IPS DF 6.9 (cell line): ENCODE results near the gene STXBP2.

Experiments used
- DNase-seq: peaks from one replicate; pipeline ENCODE4 v3.0.0-alpha.2; 2013; ENCODE audit warnings: low read depth, low spot score
- H3K27ac ChIP-seq: one replicate; pipeline ENCODE4 v1.5.1; 2013; ENCODE audit warnings: low read length, control low read depth
- H3K27me3 ChIP-seq: 2 replicates; pipeline ENCODE4 v1.6.1; 2013; ENCODE audit warnings: mild to moderate bottlenecking, low read length; ENCODE audit not compliant: control insufficient read depth, insufficient read depth
- H3K36me3 ChIP-seq: 2 replicates; pipeline ENCODE4 v1.6.1; 2013; ENCODE audit warnings: low read length; ENCODE audit not compliant: control insufficient read depth, insufficient read depth
- H3K4me1 ChIP-seq: 2 replicates; pipeline ENCODE4 v1.6.1; 2013; ENCODE audit warnings: low read length; ENCODE audit not compliant: control insufficient read depth, insufficient read depth
- H3K4me3 ChIP-seq: 2 replicates; pipeline ENCODE4 v1.5.1; 2013; ENCODE audit warnings: mild to moderate bottlenecking, low read length
- H3K9me3 ChIP-seq: 2 replicates; pipeline ENCODE4 v1.6.1; 2013; ENCODE audit warnings: low read length, inconsistent platforms; ENCODE audit not compliant: control insufficient read depth, insufficient read depth
- WGBS: extraction: QIAGEN DNeasy Blood & Tissue Kit; methylation state at CpG from one replicate; pipeline ENCODE4 v1.1.7; 2013; ENCODE audit warnings: mixed read lengths, missing lambda C conversion rate; ENCODE audit not compliant: insufficient read length, insufficient coverage; 5-methylcytosine and 5-hydroxymethylcytosine counted together

STXBP2 gene

DNA sequence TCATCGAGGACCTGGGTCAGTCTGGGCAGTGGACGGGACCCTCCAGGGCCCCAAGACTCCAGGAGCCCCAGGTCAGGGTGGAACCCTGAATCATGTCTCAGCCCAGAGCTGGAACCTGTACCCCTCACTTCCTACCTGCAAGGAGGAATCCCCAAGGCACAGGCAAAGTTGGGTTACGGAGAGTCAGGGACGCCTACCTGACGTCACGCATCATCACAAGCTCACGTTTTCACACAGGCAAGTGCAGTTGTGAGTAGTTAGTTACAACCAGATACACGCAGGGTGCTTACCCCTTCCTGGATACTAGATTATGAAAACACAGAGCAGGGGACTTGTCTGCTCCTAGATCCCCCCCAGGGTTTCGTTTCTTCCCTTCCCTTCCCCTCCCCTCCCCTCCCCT, 33.9 kb downstream of the STXBP2 start:
- no peaks in the 10 kb centered on the region for H3K9me3 ChIP-seq
- no CpG with 5 or more reads among the region's 9 CpGs for WGBS
- H3K27me3 ChIP-seq = no peaks in the 10 kb centered on the region; the same call in 1 of the 2 replicates
- 0 out of 2 replicates have a peak, but pooled peaks cover 4% of the 10 kb centered on the region for H3K4me1 ChIP-seq
- H3K36me3 ChIP-seq = no peaks in the 10 kb centered on the region
- H3K27ac ChIP-seq = no peak overlapping the region
- H3K4me3 ChIP-seq = peak overlapping the region; percentile 70
- DNase-seq = no peak

DNA sequence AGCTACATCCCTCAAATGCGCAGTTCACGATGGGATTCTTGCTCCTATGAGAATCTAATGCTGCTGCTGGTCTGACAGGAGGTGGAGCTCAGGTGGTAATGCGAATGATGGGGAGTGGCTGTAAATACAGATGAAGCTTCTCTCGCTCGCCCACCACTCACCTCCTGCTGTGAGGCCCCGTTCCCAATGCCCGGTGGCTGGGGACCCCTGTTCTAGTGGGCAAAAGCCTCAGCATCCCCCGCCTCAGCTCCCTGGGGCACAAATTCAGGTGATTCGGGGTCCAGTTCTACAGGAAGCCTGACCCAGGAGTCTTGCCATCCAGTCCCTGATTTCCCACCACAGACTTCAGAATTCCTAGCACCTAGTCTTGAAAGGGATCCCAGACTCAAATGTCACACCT, 35.6 kb downstream of the STXBP2 start:
- no peaks in the 10 kb centered on the region; the same call in 1 of the 2 replicates for H3K27me3 ChIP-seq
- H3K27ac ChIP-seq = no peak overlapping the region
- H3K9me3 ChIP-seq = no peaks in the 10 kb centered on the region
- no peak for DNase-seq
- no peak overlapping the region for H3K4me3 ChIP-seq
- no peaks in the 10 kb centered on the region for H3K36me3 ChIP-seq
- WGBS = no CpG with 5 or more reads among the region's 9 CpGs
- H3K4me1 ChIP-seq = 0 out of 2 replicates have a peak, but pooled peaks cover 4% of the 10 kb centered on the region

DNA sequence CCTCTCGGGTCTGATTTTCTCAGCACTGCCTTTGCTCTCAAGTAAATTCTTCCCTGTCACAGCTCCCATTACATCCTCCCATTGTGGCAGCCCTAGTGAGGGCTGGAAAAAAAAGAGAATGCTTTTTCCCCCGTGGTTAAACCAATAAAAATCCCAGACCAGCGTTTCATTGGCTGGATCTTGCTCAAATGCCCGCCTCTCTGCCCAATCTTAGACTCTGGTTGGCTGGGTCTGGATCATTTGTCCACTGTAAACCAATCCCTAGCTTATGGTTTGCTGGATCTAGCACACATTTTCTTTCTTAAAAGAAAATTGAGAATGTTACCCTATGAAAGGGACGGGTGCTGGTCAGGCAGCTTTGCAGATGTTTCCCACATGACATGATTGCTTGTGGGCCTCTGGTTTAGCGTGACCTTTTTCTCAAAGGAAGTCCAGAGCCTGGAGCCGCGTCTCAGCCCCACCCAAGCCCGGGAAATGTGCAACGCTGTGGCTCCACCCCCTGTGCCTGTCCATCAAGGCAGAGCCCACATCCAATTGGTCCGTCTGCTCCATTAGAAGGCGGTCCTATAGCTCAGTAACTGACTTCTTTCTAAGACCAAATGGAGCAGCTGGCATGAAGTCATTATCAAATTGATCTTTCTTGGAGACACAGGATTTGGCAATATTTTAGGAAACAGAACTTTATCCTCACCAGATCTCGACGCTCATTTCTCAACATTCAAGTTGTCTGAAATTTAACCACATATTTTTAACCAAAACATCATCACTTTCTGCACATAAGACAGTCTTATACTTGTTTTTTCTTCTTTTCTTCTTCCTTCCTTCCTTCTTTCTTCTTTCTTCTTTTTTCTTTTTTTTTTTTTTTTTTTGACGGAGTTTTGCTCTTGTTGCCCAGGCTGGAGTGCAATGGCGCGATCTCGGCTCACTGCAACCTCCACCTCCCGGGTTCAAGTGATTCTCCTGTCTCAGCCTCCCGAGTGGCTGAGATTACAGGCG, 37.4 kb downstream of the STXBP2 start:
- Histone ChIP-seq H3K27ac (no peak overlapping the region), H3K4me1 (0 out of 2 replicates have a peak, but pooled peaks cover 4% of the 10 kb centered on the region), H3K36me3 (no peaks in the 10 kb centered on the region), H3K9me3 (no peaks in the 10 kb centered on the region), H3K4me3 (no peak overlapping the region), H3K27me3 (no peaks in the 10 kb centered on the region; the same call in 1 of the 2 replicates)
- no peak for DNase-seq
- WGBS = 100% methylated on average over 2 of the region's 21 CpGs

DNA sequence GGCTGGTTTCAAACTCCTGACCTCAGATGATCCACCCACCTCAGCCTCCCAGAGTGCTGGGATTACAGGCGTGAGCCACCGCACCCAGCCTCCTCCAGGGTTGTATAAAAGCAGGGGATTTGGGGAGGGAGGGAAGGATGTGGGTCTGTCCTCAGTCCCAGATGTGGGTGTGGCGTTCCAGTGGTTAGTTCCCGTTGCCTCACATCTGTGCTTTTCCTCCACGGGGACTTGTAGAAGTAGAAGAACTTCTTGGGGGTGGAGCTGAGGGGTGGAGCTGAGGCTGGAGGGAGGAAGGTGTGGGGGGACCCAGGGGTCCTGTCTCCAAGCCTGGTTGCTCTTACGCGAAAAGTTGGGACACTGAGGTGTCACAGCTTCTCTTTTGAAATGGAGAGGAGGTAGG, 39.5 kb downstream of the STXBP2 start:
- WGBS = no CpG with 5 or more reads among the region's 7 CpGs
- peaks cover 1% of the 10 kb centered on the region; the same call in 1 of the 2 replicates for H3K4me1 ChIP-seq
- H3K36me3 ChIP-seq = no peaks in the 10 kb centered on the region
- no peaks in the 10 kb centered on the region for H3K27me3 ChIP-seq
- no peak overlapping the region for H3K27ac ChIP-seq
- DNase-seq = no peak
- no peak overlapping the region for H3K4me3 ChIP-seq
- H3K9me3 ChIP-seq = no peaks in the 10 kb centered on the region

DNA sequence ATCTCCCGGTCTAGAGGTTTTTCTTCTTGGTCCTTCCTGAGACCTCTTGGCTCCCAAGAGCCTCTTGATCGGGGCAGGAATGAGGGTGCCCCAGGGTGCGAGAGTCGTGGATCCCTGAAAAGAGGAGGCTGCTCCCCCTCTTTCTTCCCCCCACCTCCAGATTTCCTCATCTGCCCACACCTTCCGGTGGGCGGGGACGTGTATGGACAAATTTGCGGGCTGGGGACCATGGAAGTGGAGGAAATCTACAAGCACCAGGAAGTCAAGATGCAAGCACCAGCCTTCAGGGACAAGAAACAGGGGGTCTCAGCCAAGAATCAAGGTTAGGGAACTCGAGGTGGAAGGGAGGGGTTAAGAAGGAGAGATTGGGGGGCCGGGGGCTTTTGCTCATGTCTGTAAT, 39.9 kb downstream of the STXBP2 start, which contains the start of gene MCEMP1:
Gene MCEMP1 (plus strand): TSS at position 237 of the 400 bp plus-strand sequence. CDS start 31 bp downstream, at position 268.
- H3K4me1 ChIP-seq = peaks cover 2% of the 10 kb centered on the region
- DNase-seq = no peak
- H3K4me3 ChIP-seq = no peak within 1 kb of the TSS
- H3K9me3 ChIP-seq = no peaks in the 10 kb centered on the region
- H3K36me3 ChIP-seq = no peaks in the 10 kb centered on the region
- no peaks in the 10 kb centered on the region for H3K27me3 ChIP-seq
- no peak within 1 kb of the TSS for H3K27ac ChIP-seq
- WGBS = no CpG with 5 or more reads among the region's 10 CpGs

DNA sequence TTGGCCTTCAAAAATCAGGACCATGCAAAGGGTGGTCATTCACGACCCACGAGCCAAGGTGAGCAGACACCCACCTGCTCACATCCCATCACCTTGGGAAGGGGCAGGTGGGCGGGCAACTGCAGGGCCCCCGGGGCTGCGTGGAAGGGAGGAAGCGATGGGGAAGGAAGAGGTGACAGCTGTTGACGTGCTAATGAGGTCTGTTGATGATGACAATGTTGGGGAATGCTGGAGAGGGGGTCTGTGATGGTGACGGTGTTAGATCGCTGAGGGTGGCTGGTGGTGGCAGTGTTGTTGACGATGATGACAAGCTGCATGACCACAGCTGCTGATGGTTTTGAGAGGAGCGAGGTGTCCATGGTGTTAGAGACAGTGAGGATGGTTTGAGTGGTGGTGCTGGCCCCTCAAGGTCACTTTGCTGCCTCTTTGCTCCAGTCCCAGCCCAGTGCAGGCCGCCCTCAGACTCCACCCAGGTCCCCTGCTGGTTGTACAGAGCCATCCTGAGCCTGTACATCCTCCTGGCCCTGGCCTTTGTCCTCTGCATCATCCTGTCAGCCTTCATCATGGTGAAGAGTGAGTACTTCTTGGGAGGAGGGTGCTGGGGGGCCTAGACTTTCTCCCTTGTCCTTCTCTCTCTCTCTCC, 40.9 kb downstream of the STXBP2 start:
- no peaks in the 10 kb centered on the region for H3K27me3 ChIP-seq
- H3K27ac ChIP-seq = no peak overlapping the region
- H3K4me3 ChIP-seq = no peak overlapping the region
- DNase-seq = no peak
- H3K9me3 ChIP-seq = no peaks in the 10 kb centered on the region
- H3K4me1 ChIP-seq = peaks cover 6% of the 10 kb centered on the region
- WGBS = no CpG with 5 or more reads among the region's 12 CpGs
- peaks cover 8% of the 10 kb centered on the region for H3K36me3 ChIP-seq

DNA sequence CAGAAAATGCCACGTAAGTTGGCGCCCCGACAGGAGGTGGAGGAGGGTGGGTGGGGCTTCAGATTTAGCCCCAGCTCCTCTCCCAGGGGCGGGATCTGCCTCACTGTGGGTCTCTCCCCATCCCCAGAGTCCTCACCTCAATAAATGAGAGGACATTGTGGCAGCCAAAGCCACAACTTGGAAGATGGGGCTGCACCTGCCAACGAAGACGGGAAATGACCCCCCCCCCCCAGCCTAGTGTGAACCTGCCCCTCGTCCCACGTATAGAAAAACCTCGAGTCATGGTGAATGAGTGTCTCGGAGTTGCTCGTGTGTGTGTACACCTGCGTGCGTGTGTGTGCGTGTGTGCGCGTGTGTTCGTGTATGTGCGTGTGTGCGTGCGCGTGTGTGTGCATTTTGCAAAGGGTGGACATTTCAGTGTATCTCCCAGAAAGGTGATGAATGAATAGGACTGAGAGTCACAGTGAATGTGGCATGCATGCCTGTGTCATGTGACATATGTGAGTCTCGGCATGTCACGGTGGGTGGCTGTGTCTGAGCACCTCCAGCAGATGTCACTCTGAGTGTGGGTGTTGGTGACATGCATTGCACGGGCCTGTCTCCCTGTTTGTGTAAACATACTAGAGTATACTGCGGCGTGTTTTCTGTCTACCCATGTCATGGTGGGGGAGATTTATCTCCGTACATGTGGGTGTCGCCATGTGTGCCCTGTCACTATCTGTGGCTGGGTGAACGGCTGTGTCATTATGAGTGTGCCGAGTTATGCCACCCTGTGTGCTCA, 42.3 kb downstream of the STXBP2 start:
- peaks cover 9% of the 10 kb centered on the region for H3K36me3 ChIP-seq
- no peak overlapping the region for H3K4me3 ChIP-seq
- H3K27ac ChIP-seq = no peak overlapping the region
- H3K4me1 ChIP-seq = peaks cover 6% of the 10 kb centered on the region
- WGBS = 100% methylated on average over 6 of the region's 30 CpGs
- no peaks in the 10 kb centered on the region for H3K27me3 ChIP-seq
- H3K9me3 ChIP-seq = no peaks in the 10 kb centered on the region
- no peak for DNase-seq

DNA sequence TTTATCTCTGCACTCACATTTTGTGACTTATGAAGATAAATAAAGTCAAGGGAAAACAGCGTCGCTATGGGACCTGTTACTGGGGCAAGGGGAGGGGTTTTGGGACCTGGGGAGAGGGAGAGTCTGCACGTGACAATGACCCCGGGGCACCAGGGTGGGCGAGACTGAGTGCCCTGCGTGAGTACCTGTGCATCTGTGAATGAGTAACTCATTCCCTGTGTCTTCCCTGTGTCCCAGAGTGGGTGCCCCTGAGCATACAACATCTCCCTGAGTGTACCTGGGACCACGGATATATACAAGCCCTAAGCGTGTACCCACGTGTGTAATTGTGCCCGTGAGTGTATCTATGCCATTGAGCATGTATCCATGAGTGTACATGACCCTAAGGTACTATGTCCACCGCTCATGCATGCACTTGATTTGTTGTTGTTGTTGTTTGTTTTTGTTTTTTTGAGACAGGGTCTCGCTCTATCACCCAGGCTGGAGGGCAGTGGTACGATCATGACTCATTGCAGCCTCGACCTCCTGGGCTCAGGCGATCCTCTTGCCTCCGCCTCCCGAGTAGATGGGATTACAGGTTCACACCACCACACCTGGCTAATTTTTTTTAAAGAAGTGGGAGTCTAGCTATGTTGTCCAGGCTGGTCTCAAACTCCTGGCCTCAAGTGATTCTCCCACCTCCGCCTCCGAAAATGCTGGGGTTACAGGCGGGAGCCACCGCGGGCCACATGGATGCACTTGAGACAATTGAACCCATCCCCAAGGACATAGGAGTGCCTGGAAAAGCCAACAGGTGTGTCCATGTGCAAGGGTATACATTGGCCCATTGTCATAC, 43.1 kb downstream of the STXBP2 start:
- H3K4me1 ChIP-seq = peaks cover 6% of the 10 kb centered on the region
- H3K4me3 ChIP-seq = peak overlapping the region; percentile 87; the same call in 1 of the 2 replicates
- no peaks in the 10 kb centered on the region for H3K9me3 ChIP-seq
- H3K27ac ChIP-seq = no peak overlapping the region
- no peak for DNase-seq
- WGBS = no CpG with 5 or more reads among the region's 22 CpGs
- H3K27me3 ChIP-seq = no peaks in the 10 kb centered on the region
- H3K36me3 ChIP-seq = peaks cover 9% of the 10 kb centered on the region

DNA sequence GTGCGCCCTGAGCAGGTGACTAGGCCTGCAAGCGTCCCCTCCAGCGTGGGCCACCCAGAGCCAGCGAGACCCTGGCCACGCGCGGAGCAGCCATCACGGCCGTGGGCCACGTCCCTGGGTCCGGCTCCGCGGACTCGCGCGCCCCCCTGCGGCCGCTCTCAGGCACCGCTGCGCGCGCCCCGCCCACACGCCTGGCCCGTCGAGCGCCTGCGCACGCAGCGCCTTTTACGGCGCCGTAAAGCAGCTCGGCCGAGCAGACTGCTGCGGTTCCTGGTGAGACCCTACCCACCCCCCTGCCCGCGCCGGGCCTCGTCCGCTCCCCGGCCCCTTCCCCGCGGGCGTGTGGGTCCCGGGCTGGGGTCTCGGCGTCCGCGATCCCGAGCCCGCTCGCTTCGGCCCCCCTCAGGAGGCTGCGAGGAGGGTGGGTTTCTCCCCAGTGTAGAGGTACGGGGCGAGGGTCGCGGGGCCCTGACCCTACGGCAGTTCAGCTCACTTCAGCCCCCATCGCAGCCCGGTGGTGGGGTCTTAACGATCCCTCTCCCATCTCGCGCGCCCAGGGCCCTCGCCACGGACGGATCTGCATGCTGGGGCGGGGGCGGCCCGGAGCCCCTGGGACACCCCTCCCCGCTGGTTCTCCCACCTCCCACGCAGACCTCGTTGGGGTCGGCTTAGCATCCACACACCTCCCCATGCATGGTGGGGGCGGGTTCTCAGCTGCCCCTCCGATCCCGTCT, 43.9 kb downstream of the STXBP2 start, which contains the start of gene TRAPPC5:
Gene TRAPPC5 (plus strand): TSS at position 228 of the 734 bp plus-strand sequence. CDS start 1,421 bp downstream, outside the sequence.
- DNase-seq = no peak
- H3K4me1 ChIP-seq = peaks cover 6% of the 10 kb centered on the region
- H3K9me3 ChIP-seq = no peaks in the 10 kb centered on the region
- H3K27me3 ChIP-seq = no peaks in the 10 kb centered on the region
- H3K36me3 ChIP-seq = peaks cover 9% of the 10 kb centered on the region
- WGBS = no CpG with 5 or more reads among the region's 79 CpGs
- H3K27ac ChIP-seq = no peak within 1 kb of the TSS
- H3K4me3 ChIP-seq = peak within 1 kb of the TSS; percentile 87
